Tibial nerve (tissue), 4 donors: ENCODE measurements around the gene GMPR2. TPM values are rescaled to one million over a fixed set of nuclear protein-coding genes. Genes with fewer than 3 reads are reported as not detected.

ENCODE experiments used
- DNase-seq, 2 donors: peaks; one replicate each; pipeline ENCODE4 v3.0.0-alpha.2; 2019; ENCODE audit warnings: low spot score in 2 of 2
- H3K27ac ChIP-seq, 4 donors: fragments of 200-600 bp; sonication (generic) in 3 of 4; one replicate each; pipeline ENCODE4 v1.5.1; 2017 to 2019; ENCODE audit warnings: mild to moderate bottlenecking in 1 of 4
- H3K27me3 ChIP-seq, 2 donors: fragments of 200-600 bp; sonication (generic) in 1 of 2; one replicate each; pipeline versions ENCODE4 v1.5.1 to v1.6.0; 2017 to 2019
- H3K36me3 ChIP-seq, 3 donors: fragments of 200-600 bp; sonication (generic); one replicate each; pipeline ENCODE4 v1.5.1; 2018 to 2019
- H3K4me1 ChIP-seq, 4 donors: fragments of 200-600 bp; sonication (generic) in 3 of 4; one replicate each; pipeline ENCODE4 v1.5.1; 2017 to 2019
- H3K4me3 ChIP-seq, 4 donors: fragments of 200-600 bp; sonication (generic) in 3 of 4; one replicate each; pipeline ENCODE4 v1.5.1; 2017 to 2019; ENCODE audit warnings: mild to moderate bottlenecking in 1 of 4, moderate library complexity in 1 of 4
- H3K9me3 ChIP-seq, 4 donors: fragments of 200-600 bp; sonication (generic) in 3 of 4; one replicate each; pipeline ENCODE4 v1.5.1; 2017 to 2019
- EP300 ChIP-seq, 2 donors: sonication (generic); formaldehyde crosslinking; IDR thresholded peaks; one replicate each; pipeline ENCODE4 v1.6.1; 2017; ENCODE audit warnings: antibody characterized with exemption in 2 of 2, mild to moderate bottlenecking in 1 of 2
- POLR2A ChIP-seq, 2 donors: fragments of 450-650 bp; IDR thresholded peaks; one replicate each; pipeline ENCODE4 v1.6.1; 2017; ENCODE audit warnings: antibody characterized with exemption in 2 of 2, mild to moderate bottlenecking in 2 of 2, moderate library complexity in 2 of 2
- WGBS, 2 donors: methylation state at CpG; one replicate each; pipeline ENCODE4 v1.1.5; 2018; 5-methylcytosine and 5-hydroxymethylcytosine counted together
- small RNA-seq: library from RNA; depleted of rRNA; stranded (forward); fragments of <200 nt; gene quantifications from one replicate; pipeline ENCODE3, GENCODE V24; 2016
- total RNA-seq, 4 donors: library from RNA; depleted of rRNA; stranded (reverse); fragments of >200 nt; gene quantifications; one replicate each; pipeline ENCODE4 v1.1.0, GENCODE V29; 2016
- TF ChIP-seq, protein P1 (sequence below), 5 experiments: fragments of 200-600 bp in 3 of 5; fragments of 450-650 bp in 2 of 5; sonication (generic) in 3 of 5; IDR thresholded peaks; one replicate each; pipeline ENCODE4 v1.5.1; 2016 to 2019; ENCODE audit warnings: antibody characterized with exemption in 5 of 5, mild to moderate bottlenecking in 3 of 5, moderate library complexity in 2 of 5

The GMPR2 gene
- total RNA-seq, 4 donors from 2014 or later = 46.5 to 63.4 (median 57.2) TPM

GRCh38 chr14:24286996-24287395, 54.3 kb downstream of the GMPR2 start:
- 94 to 97% methylated on average over 5 of the region's 5 CpGs for WGBS, 2 donors
- TF ChIP-seq, protein P1, sequence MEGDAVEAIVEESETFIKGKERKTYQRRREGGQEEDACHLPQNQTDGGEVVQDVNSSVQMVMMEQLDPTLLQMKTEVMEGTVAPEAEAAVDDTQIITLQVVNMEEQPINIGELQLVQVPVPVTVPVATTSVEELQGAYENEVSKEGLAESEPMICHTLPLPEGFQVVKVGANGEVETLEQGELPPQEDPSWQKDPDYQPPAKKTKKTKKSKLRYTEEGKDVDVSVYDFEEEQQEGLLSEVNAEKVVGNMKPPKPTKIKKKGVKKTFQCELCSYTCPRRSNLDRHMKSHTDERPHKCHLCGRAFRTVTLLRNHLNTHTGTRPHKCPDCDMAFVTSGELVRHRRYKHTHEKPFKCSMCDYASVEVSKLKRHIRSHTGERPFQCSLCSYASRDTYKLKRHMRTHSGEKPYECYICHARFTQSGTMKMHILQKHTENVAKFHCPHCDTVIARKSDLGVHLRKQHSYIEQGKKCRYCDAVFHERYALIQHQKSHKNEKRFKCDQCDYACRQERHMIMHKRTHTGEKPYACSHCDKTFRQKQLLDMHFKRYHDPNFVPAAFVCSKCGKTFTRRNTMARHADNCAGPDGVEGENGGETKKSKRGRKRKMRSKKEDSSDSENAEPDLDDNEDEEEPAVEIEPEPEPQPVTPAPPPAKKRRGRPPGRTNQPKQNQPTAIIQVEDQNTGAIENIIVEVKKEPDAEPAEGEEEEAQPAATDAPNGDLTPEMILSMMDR (IDR thresholded peaks at IDR 0.05) = no peak
- TF ChIP-seq EP300 (IDR thresholded peaks at IDR 0.05) (no peak), POLR2A (IDR thresholded peaks at IDR 0.05) (no peak)
- peaks cover 0 to 6% (median 0%) of the 10 kb centered on the region in 4 donors for H3K4me1 ChIP-seq
- no peak for DNase-seq
- no peak overlapping the region for H3K27ac ChIP-seq
- peaks cover 0 to 33% (median 12%) of the 10 kb centered on the region in 3 donors for H3K36me3 ChIP-seq
- no peaks in the 10 kb centered on the region for H3K9me3 ChIP-seq
- H3K27me3 ChIP-seq = no peaks in the 10 kb centered on the region
- H3K4me3 ChIP-seq = no peak overlapping the region

Small RNAs within 50 kb of the gene (small RNA-seq; reads per million reads assigned to genes)
- not detected for gene AL136295.4
- not detected for gene CHMP4A
- gene MDP1 = not detected

Other genes starting within 250 kb of the GMPR2 start
- 10 to 100 TPM; 15.3 to 19.6 (median 17.7) TPM for gene DHRS4L2, start 244.0 kb upstream of the GMPR2 start, total RNA-seq
- under 1 TPM in 3 of 4 donors, not detected in 1; 0.42 to 0.60 (median 0.44) TPM for gene CARMIL3, start 180.9 kb upstream of the GMPR2 start, total RNA-seq
- not detected for gene CPNE6, start 161.4 kb upstream of the GMPR2 start, total RNA-seq
- gene PCK2, start 138.6 kb upstream of the GMPR2 start, total RNA-seq = 10 to 100 TPM; 28.9 to 49.2 (median 34.3) TPM
- 100 to 1,000 TPM in 2 of 4 donors, 10 to 100 TPM in 2; 68.9 to 126 (median 98.9) TPM for gene DCAF11, start 118.2 kb upstream of the GMPR2 start, total RNA-seq
- gene NRL, start 118.0 kb upstream of the GMPR2 start, total RNA-seq = 1 to 10 TPM; 4.8 to 7.0 (median 5.9) TPM
- 1 to 10 TPM in 1 of 4 donors, under 1 TPM in 1, not detected in 2; 0.78 to 1.3 TPM for gene FITM1, start 102.3 kb upstream of the GMPR2 start, total RNA-seq
- 100 to 1,000 TPM in 3 of 4 donors, 10 to 100 TPM in 1; 96.9 to 130 (median 110) TPM for gene PSME1, start 96.7 kb upstream of the GMPR2 start, total RNA-seq
- 10 to 100 TPM in 2 of 4 donors, 1 to 10 TPM in 2; 9.2 to 22.7 (median 14.4) TPM for gene EMC9, start 91.3 kb upstream of the GMPR2 start, total RNA-seq
- 10 to 100 TPM; 33.7 to 64.0 (median 51.9) TPM for gene PSME2, start 86.3 kb upstream of the GMPR2 start, total RNA-seq
- gene RNF31, start 85.4 kb upstream of the GMPR2 start, total RNA-seq = 100 to 1,000 TPM in 1 of 4 donors, 10 to 100 TPM in 3; 33.5 to 112 (median 72.9) TPM
- gene IRF9, start 71.7 kb upstream of the GMPR2 start, total RNA-seq = 100 to 1,000 TPM in 1 of 4 donors, 10 to 100 TPM in 3; 55.7 to 106 (median 65.8) TPM
- gene REC8, start 60.8 kb upstream of the GMPR2 start, total RNA-seq = 10 to 100 TPM in 3 of 4 donors, 1 to 10 TPM in 1; 6.5 to 25.5 (median 16.3) TPM
- 10 to 100 TPM; 19.4 to 88.5 (median 26.9) TPM for gene IPO4, start 44.1 kb upstream of the GMPR2 start, total RNA-seq
- gene TM9SF1, start 37.5 kb upstream of the GMPR2 start, total RNA-seq = 10 to 100 TPM; 46.8 to 61.3 (median 54.6) TPM
- not detected for gene TSSK4, start 27.2 kb upstream of the GMPR2 start, total RNA-seq
- gene CHMP4A, start 19.4 kb upstream of the GMPR2 start, total RNA-seq = 100 to 1,000 TPM in 1 of 4 donors, 10 to 100 TPM in 3; 43.9 to 118 (median 82.1) TPM
- gene MDP1, start 16.9 kb upstream of the GMPR2 start, total RNA-seq = 10 to 100 TPM; 16.5 to 48.3 (median 28.9) TPM
- gene NEDD8, start 562 bp upstream of the GMPR2 start, total RNA-seq = 100 to 1,000 TPM in 2 of 4 donors, 10 to 100 TPM in 2; 68.6 to 109 (median 98.3) TPM
- 10 to 100 TPM; 53.9 to 66.4 (median 60.8) TPM for gene TINF2, start 9.7 kb downstream of the GMPR2 start, total RNA-seq
- 10 to 100 TPM; 13.5 to 53.5 (median 19.4) TPM for gene TGM1, start 30.2 kb downstream of the GMPR2 start, total RNA-seq
- gene RABGGTA, start 38.7 kb downstream of the GMPR2 start, total RNA-seq = 10 to 100 TPM; 36.5 to 68.4 (median 42.9) TPM
- gene DHRS1, start 66.9 kb downstream of the GMPR2 start, total RNA-seq = 10 to 100 TPM; 15.7 to 43.5 (median 22.6) TPM
- gene NOP9, start 66.9 kb downstream of the GMPR2 start, total RNA-seq = 10 to 100 TPM; 17.0 to 24.9 (median 20.4) TPM
- 10 to 100 TPM in 3 of 4 donors, 1 to 10 TPM in 1; 9.4 to 34.5 (median 14.2) TPM for gene CIDEB, start 75.0 kb downstream of the GMPR2 start, total RNA-seq
- 10 to 100 TPM; 15.5 to 31.5 (median 20.2) TPM for gene LTB4R2, start 77.2 kb downstream of the GMPR2 start, total RNA-seq
- 10 to 100 TPM in 3 of 4 donors, 1 to 10 TPM in 1; 8.4 to 14.4 (median 11.8) TPM for gene LTB4R, start 78.6 kb downstream of the GMPR2 start, total RNA-seq
- 10 to 100 TPM; 32.0 to 68.1 (median 53.2) TPM for gene ADCY4, start 102.1 kb downstream of the GMPR2 start, total RNA-seq
- 1 to 10 TPM; 4.0 to 9.6 (median 9.0) TPM for gene RIPK3, start 107.1 kb downstream of the GMPR2 start, total RNA-seq
- 100 to 1,000 TPM in 2 of 4 donors, 10 to 100 TPM in 2; 58.6 to 132 (median 99.1) TPM for gene NFATC4, start 135.3 kb downstream of the GMPR2 start, total RNA-seq
- gene NYNRIN, start 166.1 kb downstream of the GMPR2 start, total RNA-seq = 10 to 100 TPM; 17.4 to 24.7 (median 19.4) TPM
- 1 to 10 TPM; 2.1 to 6.9 (median 5.1) TPM for gene CBLN3, start 196.7 kb downstream of the GMPR2 start, total RNA-seq
- gene KHNYN, start 197.0 kb downstream of the GMPR2 start, total RNA-seq = 100 to 1,000 TPM in 1 of 4 donors, 10 to 100 TPM in 3; 66.8 to 106 (median 84.5) TPM
- gene SDR39U1, start 209.8 kb downstream of the GMPR2 start, total RNA-seq = 10 to 100 TPM; 37.9 to 64.9 (median 60.8) TPM